ENCODE results near the gene VAV3. TPM values are rescaled to one million over a fixed set of nuclear protein-coding genes. Genes with fewer than 3 reads are reported as not detected.
"Not testable (repeated sequence)": the region's sequence is repeated elsewhere in the genome, so short reads cannot be mapped to it uniquely, and the experiment has no call there.

VAV3 gene
- total RNA-seq, 2 donors from 2014 or later = 73.0 to 135 TPM

GRCh38 chr1:107897438-107898345 is 67.3 kb downstream of the VAV3 start:
- no peak for DNase-seq
- Histone ChIP-seq H3K36me3 (no peaks in the 10 kb centered on the region), H3K27me3 (no peaks in the 10 kb centered on the region), H3K4me1 (no peaks in the 10 kb centered on the region), H3K9me3 (no peaks in the 10 kb centered on the region), H3K27ac (no peak overlapping the region), H3K4me3 (no peak overlapping the region), H3K9ac (ENCODE audit: low read depth in 2 of 2, low read length in 2 of 2) (no peak overlapping the region)
- intact Hi-C loops (cut with DNase I) = no loop called here
- no peak for TF ChIP-seq CTCF (IDR thresholded peaks at IDR 0.05)

DNA sequence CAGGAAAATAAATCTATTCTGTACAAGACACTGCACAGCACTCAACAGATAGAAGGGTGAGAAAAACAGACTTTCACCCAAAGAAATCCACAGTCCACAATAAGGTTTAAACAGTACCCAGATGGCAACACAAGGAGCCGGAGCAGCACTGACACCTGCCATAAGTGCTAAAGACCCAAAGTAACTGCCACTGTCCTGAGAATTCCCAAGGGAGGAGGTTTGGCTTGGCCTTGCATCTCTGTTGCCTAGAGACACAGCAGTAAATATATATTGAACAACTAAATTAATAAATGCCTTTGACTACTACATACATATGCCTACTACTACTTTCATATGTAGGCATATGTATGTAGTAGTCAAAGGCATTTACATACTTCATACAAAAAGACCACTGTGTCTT is 68.0 kb downstream of the VAV3 start:
- DNase-seq = no peak
- TF ChIP-seq CTCF (IDR thresholded peaks at IDR 0.05) = no peak
- intact Hi-C loops (cut with DNase I) = no loop called here
- H3K36me3 ChIP-seq = no peaks in the 10 kb centered on the region
- no peaks in the 10 kb centered on the region for H3K4me1 ChIP-seq
- H3K9ac ChIP-seq (ENCODE audit: low read depth in 2 of 2, low read length in 2 of 2) = no peak overlapping the region
- H3K27ac ChIP-seq = no peak overlapping the region
- H3K27me3 ChIP-seq = no peaks in the 10 kb centered on the region
- no peak overlapping the region for H3K4me3 ChIP-seq
- H3K9me3 ChIP-seq = no peaks in the 10 kb centered on the region

GRCh38 chr1:107896401-107896800 is 68.6 kb downstream of the VAV3 start:
- intact Hi-C loops (cut with DNase I) = no loop called here
- Histone ChIP-seq H3K4me1 (no peaks in the 10 kb centered on the region), H3K9me3 (no peaks in the 10 kb centered on the region), H3K9ac (ENCODE audit: low read depth in 2 of 2, low read length in 2 of 2) (no peak overlapping the region), H3K36me3 (no peaks in the 10 kb centered on the region), H3K4me3 (no peak overlapping the region), H3K27ac (no peak overlapping the region), H3K27me3 (no peaks in the 10 kb centered on the region)
- no peak for TF ChIP-seq CTCF (IDR thresholded peaks at IDR 0.05)
- DNase-seq = no peak

- no peak overlapping the region for H3K27ac ChIP-seq
- no peak overlapping the region for H3K9ac ChIP-seq (ENCODE audit: low read depth in 2 of 2, low read length in 2 of 2)
- no peak overlapping the region for H3K4me3 ChIP-seq
- H3K9me3 ChIP-seq = no peaks in the 10 kb centered on the region
- DNase-seq = no peak
- TF ChIP-seq CTCF (IDR thresholded peaks at IDR 0.05) = no peak
- intact Hi-C loops (cut with DNase I) = no loop called here
- H3K27me3 ChIP-seq = no peaks in the 10 kb centered on the region
- no peaks in the 10 kb centered on the region for H3K36me3 ChIP-seq
- no peaks in the 10 kb centered on the region for H3K4me1 ChIP-seq
Measured at GRCh38 chr1:107895403-107896191, 69.4 kb downstream of the VAV3 start.

GRCh38 chr1:107894605-107895004 is 70.4 kb downstream of the VAV3 start:
- Histone ChIP-seq H3K9ac (ENCODE audit: low read depth in 2 of 2, low read length in 2 of 2) (no peak overlapping the region), H3K9me3 (no peaks in the 10 kb centered on the region), H3K27ac (no peak overlapping the region), H3K27me3 (no peaks in the 10 kb centered on the region), H3K36me3 (no peaks in the 10 kb centered on the region), H3K4me1 (no peaks in the 10 kb centered on the region), H3K4me3 (no peak overlapping the region)
- intact Hi-C loops (cut with DNase I) = no loop called here
- no peak for DNase-seq
- TF ChIP-seq CTCF (IDR thresholded peaks at IDR 0.05) = no peak

DNA sequence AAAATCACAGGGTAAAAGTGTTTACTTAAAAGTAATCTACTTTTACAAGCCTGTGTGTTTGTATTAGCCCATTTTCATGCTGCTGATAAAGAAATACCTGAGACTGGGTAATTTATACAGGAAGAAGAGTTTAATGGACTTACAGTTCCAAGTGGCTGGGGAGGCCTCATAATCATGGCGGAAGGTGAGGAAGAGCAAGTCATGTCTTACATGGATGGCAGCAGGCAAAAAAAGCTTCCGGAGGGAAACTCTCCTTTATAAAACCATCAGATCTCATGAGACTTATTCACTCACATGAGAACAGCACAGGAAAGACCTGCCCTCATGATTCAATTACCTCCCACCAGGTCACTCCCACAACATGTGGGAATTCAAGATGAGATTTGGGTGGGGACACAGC is 71.6 kb downstream of the VAV3 start:
- H3K4me1 ChIP-seq; H3K27me3 ChIP-seq; H3K4me3 ChIP-seq; DNase-seq; H3K36me3 ChIP-seq; H3K9me3 ChIP-seq; intact Hi-C loops (cut with DNase I); H3K9ac ChIP-seq (ENCODE audit: low read depth in 2 of 2, low read length in 2 of 2); H3K27ac ChIP-seq: not testable (repeated sequence)

Measured in colonic mucosa (tissue), 4 donors.